ENCODE data around the gene PLPPR3.
"Not testable (repeated sequence)": the region's sequence is repeated elsewhere in the genome, so short reads cannot be mapped to it uniquely, and the experiment has no call there.

PLPPR3 gene

DNA sequence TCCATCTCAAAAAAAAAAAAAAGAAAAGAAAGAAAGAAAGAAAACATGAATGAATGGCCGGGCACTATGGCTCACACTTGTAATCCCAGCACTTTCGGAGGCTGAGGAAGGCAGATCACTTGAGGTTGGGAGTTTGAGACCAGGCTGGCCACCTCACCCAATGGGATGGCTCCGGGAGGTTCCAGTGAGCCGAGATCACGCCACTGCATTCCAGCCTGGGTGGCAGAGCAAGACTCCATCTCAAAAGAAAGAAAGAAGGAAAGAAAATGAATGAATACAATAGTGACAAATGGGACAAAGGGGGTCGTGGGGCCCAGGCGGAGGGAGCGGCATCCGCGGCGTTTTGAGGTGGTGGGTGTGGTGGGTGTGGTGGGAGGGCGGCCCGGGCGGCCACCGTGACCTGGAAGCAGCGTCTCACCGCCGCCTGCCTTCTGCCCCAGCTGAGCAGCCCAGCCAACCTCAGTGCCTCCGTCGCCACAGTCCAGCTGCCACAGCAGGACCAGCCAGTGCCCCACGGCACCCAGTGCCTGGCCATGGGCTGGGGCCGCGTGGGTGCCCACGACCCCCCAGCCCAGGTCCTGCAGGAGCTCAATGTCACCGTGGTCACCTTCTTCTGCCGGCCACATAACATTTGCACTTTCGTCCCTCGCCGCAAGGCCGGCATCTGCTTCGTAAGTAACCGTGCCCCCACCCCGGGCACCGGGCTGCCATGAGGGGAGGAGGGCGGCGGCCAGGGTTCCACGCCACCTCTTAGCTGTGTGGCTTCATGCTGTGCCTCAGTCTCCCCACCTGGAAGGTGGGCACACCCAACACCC, 24.2 kb upstream of the PLPPR3 start:
- TF ChIP-seq, protein P1, sequence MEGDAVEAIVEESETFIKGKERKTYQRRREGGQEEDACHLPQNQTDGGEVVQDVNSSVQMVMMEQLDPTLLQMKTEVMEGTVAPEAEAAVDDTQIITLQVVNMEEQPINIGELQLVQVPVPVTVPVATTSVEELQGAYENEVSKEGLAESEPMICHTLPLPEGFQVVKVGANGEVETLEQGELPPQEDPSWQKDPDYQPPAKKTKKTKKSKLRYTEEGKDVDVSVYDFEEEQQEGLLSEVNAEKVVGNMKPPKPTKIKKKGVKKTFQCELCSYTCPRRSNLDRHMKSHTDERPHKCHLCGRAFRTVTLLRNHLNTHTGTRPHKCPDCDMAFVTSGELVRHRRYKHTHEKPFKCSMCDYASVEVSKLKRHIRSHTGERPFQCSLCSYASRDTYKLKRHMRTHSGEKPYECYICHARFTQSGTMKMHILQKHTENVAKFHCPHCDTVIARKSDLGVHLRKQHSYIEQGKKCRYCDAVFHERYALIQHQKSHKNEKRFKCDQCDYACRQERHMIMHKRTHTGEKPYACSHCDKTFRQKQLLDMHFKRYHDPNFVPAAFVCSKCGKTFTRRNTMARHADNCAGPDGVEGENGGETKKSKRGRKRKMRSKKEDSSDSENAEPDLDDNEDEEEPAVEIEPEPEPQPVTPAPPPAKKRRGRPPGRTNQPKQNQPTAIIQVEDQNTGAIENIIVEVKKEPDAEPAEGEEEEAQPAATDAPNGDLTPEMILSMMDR (IDR thresholded peaks at IDR 0.05; ENCODE audit: control insufficient read depth, extremely low read depth, insufficient read depth), result no peak
- DNase-seq (ENCODE audit: low read depth), result no peak
- H3K4me3 ChIP-seq (ENCODE audit: low read depth, low read length), result no peak overlapping the region

DNA sequence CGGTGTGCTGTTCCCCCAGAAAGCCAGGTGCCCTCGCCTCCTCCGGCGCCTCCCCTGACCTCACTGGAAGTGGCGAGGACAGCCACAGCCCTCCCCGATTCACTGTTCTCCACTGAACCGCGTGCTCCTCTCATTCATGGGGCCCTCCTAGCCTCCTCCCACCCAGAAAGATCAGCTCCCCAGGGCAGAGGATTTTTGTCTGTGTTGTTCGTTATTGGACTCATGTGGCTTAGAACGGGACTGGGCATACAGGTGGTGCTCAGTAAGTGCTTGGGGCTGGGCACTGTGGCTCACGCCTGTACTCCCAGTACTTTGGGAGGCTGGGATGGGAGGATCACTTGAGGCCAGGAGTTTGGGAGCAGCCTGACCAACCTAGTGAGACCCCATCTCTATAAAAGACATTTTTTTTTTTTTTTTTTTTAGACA, 22.8 kb upstream of the PLPPR3 start:
- no peak for DNase-seq (ENCODE audit: low read depth)
- no peak overlapping the region for H3K4me3 ChIP-seq (ENCODE audit: low read depth, low read length)
- TF ChIP-seq, protein P1 (IDR thresholded peaks at IDR 0.05; ENCODE audit: control insufficient read depth, extremely low read depth, insufficient read depth), result no peak

DNA sequence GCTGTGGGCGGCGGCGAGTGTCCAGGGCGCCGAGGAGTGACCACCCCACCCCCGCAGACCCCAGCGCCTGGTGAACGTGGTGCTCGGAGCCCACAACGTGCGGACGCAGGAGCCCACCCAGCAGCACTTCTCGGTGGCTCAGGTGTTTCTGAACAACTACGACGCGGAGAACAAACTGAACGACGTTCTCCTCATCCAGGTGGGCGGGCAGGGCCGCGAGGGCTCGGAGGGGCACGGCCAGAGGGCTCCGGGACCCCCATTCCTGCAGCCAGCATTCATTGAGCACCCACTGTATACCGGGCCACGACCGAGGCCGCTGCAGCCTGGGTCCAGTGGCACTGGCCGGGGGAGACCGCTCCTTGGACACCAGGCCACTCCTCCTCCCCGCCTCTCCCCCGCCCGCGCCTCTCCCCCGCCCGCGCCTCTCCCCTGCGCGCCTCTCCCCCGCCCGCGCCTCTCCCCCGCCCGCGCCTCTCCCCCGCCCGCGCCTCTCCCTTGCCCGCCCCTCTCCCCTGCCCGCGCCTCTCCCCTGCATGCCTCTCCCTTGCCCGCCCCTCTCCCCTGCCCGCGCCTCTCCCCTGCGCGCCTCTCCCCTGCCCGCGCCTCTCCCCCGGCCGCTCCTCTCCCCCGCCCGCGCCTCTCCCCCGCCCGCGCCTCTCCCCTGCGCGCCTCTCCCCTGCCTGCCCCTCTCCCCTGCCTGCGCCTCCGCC, 22.2 kb upstream of the PLPPR3 start:
- no peak for DNase-seq (ENCODE audit: low read depth)
- TF ChIP-seq, protein P1 (IDR thresholded peaks at IDR 0.05; ENCODE audit: control insufficient read depth, extremely low read depth, insufficient read depth), result no peak
- 0 out of 2 replicates have a peak overlapping the region, but pooled peaks have one; percentile 18 for H3K4me3 ChIP-seq (ENCODE audit: low read depth, low read length)

DNA sequence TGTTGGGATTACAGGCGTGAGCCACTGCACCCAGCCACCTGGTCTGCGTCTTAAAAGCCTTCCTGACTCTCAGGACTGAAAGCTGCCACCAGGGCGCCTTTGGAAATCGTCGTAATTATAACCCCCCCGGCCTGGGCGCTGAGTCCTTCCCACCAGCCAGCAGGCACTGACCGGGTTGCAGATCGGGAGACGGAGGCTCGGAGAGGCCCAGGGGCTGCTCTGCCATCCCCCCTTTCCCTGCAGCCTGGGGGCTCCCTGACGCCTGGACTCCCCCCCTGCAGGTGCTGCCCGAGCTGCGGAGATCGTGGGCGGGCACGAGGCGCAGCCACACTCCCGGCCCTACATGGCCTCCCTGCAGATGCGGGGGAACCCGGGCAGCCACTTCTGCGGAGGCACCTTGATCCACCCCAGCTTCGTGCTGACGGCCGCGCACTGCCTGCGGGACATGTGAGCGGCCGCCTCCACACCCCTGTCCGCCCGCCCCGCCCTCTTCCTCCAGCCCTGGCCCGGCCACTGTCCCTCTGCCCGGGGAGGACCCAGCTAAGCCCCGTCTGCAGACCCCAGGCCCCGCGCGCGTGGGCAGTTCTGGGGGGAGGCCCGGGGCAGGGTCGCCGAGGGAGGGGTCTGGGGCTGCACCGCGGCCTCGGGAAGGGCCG, 21.6 kb upstream of the PLPPR3 start:
- DNase-seq (ENCODE audit: low read depth), result no peak
- TF ChIP-seq, protein P1 (IDR thresholded peaks at IDR 0.05; ENCODE audit: control insufficient read depth, extremely low read depth, insufficient read depth), result no peak
- H3K4me3 ChIP-seq (ENCODE audit: low read depth, low read length), result 0 out of 2 replicates have a peak overlapping the region, but pooled peaks have one; percentile 18

DNA sequence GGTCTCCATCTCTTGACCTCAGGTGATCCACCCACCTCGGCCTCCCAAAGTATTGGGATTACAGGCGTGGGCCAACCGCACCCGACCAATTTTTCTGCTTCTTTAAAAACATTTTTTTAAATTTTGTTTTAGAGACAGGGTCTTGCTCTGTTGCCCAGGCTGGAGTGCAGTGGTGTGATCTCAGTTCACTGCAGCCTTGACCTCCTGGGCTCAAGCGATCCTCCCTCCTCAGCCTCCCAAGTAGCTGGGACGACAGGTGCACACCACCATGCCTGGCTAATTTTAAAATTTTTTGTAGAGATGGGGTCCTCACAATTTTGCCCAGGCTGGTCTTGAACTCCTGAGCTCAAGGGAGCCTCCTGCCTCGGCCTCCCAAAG, 21.0 kb upstream of the PLPPR3 start:
- DNase-seq (ENCODE audit: low read depth); H3K4me3 ChIP-seq (ENCODE audit: low read depth, low read length): not testable (repeated sequence)

DNA sequence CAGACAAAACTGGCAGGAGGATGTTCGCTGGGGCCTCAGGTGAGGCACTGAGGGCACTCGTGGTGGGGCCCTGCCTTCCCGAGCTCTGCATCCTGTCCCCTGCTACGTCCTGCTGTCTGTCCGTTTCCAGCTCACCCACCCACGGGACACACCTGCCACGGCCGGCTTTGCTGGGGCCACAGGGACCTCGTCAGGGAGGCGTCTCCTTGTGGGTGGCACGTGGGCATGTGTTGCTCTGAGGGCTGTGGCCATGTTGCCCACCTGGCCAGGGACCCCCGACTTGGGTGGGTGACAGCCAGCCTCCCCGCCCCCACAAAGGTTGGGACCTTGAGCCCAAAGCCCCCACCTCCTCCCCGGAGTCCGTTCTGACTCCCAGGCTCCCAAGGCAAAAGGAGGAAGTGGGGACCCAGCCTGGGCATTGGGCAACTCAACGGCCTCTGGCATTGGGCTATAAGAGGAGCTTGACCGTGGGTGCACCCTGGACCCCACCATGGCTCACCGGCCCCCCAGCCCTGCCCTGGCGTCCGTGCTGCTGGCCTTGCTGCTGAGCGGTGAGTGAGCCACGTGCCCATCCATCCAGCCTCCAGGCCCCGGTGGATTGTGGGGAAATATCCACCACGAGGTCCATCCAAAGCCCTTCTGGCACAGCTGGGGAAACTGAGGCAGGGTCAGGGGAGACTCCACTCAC, 18.9 kb upstream of the PLPPR3 start, which contains the start of gene PRTN3:
TSS of gene PRTN3 (plus strand) at position 481 of the 688 bp plus-strand sequence. CDS start at position 491, 10 bp downstream.
- DNase-seq (ENCODE audit: low read depth), result no peak
- no peak within 1 kb of the TSS for H3K4me3 ChIP-seq (ENCODE audit: low read depth, low read length)
- TF ChIP-seq, protein P1 (IDR thresholded peaks at IDR 0.05; ENCODE audit: control insufficient read depth, extremely low read depth, insufficient read depth), result no peak

Measured in LNCaP clone FGC (cell line).